IgD-negative memory B cell (primary cell): ENCODE measurements around the gene MGST2. TPM values are rescaled to one million over a fixed set of nuclear protein-coding genes. Genes with fewer than 3 reads are reported as not detected.
"Not testable (repeated sequence)": the region's sequence is repeated elsewhere in the genome, so short reads cannot be mapped to it uniquely, and the experiment has no call there.

Experiments
- H3K27ac Mint-ChIP-seq, 3 donors: one replicate each; pipeline ENCODE4 v1.8.0; 2020 to 2022; ENCODE audit warnings: mild to moderate bottlenecking in 3 of 3, mixed read lengths in 3 of 3, moderate library complexity in 1 of 3
- H3K27me3 Mint-ChIP-seq: one replicate; pipeline ENCODE4 v1.8.0; 2021; ENCODE audit warnings: mixed read lengths
- H3K36me3 Mint-ChIP-seq: one replicate; pipeline ENCODE4 v1.8.0; 2020; ENCODE audit warnings: mild to moderate bottlenecking, mixed read lengths
- H3K4me1 Mint-ChIP-seq, 3 donors: one replicate each; pipeline ENCODE4 v1.8.0; 2020 to 2022; ENCODE audit warnings: mixed read lengths in 3 of 3, mild to moderate bottlenecking in 1 of 3
- H3K4me3 Mint-ChIP-seq, 4 donors: one replicate each; pipeline ENCODE4 v1.8.0; 2020 to 2022; ENCODE audit warnings: mild to moderate bottlenecking in 4 of 4, mixed read lengths in 4 of 4, moderate library complexity in 3 of 4
- H3K9me3 Mint-ChIP-seq, 3 donors: one replicate each; pipeline ENCODE4 v1.8.0; 2020 to 2021; ENCODE audit warnings: mixed read lengths in 3 of 3, mild to moderate bottlenecking in 1 of 3
- polyA plus RNA-seq: library from polyadenylated mRNA; unstranded; fragments of 300-500 nt; fragmentation: Illumina TruSeq; gene quantifications from one replicate; pipeline ENCODE4 v1.2.3, GENCODE V29; 2021

The MGST2 gene
- polyA plus RNA-seq, 1 donor from 2014 or later, result 2.0 TPM

DNA sequence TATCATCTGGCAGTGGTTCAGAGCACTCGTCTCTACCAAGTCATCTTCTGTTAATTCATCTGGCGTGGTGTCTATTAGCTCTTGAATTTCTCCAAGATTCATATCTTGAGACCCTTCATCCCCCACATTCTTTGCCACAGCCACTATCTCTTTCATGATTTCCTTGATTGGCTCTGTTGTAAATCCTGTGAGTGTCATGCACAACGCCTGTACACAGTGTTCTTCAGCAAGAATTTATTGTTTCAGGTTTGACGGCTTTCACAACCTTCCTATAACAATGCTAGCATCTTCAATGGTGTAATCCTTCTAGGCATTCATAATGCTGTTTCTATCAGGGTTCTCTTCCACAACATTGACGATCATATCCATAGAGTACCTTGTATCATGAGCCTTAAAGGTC is 30.9 kb downstream of the MGST2 start:
- Mint-ChIP-seq H3K27ac (no peak overlapping the region), H3K4me1 (peaks cover 0 to 2% (median 0%) of the 10 kb centered on the region in 3 donors), H3K36me3 (peaks cover 3% of the 10 kb centered on the region), H3K4me3 (no peak overlapping the region), H3K27me3 (no peaks in the 10 kb centered on the region), H3K9me3 (peaks cover 0 to 10% (median 2%) of the 10 kb centered on the region in 3 donors)

DNA sequence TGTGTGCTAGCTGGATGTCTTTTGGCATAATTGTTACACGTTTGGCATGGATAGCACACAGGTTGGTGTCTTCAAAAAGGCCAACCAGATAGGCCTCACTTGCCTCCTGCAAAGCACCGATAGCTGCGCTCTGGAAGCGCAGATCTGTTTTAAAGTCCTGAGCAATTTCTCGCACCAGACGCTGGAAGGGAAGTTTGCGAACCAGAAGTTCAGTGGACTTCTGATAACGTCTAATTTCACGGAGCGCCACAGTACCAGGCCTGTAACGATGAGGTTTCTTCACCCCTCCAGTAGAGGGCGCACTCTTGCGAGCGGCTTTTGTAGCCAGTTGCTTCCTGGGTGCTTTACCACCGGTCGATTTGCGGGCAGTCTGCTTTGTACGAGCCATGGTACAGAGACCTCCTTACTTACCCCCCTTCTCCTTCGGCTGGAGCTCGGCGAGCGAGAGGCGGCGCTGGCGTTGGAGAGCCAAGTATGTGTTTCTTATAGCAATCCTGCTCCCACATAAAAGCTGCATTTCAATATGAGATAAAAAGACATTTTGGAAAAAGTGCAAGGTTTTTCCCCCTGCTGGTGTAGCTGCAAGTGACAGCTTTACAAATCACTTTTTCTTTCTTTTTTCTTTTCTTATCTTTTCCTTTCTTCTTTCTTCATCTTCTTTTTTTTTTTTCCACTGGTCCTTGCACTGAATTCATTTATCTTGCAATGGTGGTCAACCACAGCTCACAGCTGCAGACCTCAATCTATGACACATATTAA is 32.7 kb downstream of the MGST2 start:
- not testable (repeated sequence) for H3K27me3 Mint-ChIP-seq, H3K4me1 Mint-ChIP-seq, H3K27ac Mint-ChIP-seq, H3K4me3 Mint-ChIP-seq, H3K36me3 Mint-ChIP-seq
- H3K9me3 Mint-ChIP-seq, result peaks cover 0 to 10% (median 2%) of the 10 kb centered on the region in 3 donors

DNA sequence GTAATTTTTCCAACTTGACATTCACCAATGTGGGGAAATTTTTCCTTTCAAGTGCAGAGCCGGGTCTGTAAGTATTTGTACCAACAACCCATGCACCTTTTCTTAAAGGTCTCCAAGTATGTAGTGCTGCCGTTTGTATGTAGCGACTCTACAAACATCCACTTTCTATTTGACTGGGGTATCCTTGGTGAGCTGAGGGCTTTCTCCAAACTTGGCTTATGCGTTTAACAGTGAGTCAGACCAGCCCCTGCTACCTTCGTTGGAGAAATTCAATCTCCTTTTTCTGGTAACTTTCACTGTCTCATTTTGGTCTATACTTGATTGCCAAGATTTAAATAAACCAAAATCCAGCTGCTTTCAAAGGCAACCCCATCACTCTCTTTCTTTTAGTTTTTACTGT is 34.9 kb downstream of the MGST2 start:
- Mint-ChIP-seq H3K27me3 (no peaks in the 10 kb centered on the region), H3K27ac (no peak overlapping the region), H3K9me3 (peaks cover 0 to 13% (median 2%) of the 10 kb centered on the region in 3 donors), H3K4me1 (peaks cover 0 to 2% (median 0%) of the 10 kb centered on the region in 3 donors), H3K4me3 (no peak overlapping the region), H3K36me3 (peaks cover 3% of the 10 kb centered on the region)

DNA sequence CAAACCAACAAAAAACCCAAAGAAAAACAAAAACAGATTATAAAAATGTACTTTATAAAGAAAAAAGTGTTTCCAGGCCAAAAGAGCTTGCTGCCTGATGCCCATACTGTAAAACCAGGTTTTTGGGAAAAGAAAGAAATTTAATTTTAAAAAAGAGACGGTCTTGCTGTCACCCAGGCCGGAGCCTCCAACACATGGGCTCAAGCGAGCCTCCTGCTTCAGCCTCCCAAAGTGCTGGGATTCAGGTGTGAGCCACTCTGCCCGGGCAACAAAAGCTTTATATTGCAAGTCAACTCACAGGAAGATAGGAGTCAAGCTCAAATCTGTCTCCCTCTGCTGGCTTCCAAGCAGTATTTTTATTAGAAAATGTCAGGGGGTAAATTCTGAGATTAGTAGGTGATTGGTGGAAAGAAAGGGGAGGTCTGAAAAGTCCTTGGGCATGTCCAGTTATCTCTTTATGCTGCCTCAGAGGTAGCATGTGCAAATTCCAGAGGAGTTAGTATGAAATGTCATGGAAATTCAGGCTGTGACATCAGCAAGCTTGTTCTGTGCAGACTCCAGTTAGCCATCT is 39.4 kb downstream of the MGST2 start:
- Mint-ChIP-seq H3K36me3 (peaks cover 2% of the 10 kb centered on the region), H3K27ac (no peak overlapping the region), H3K4me1 (no peaks in the 10 kb centered on the region), H3K9me3 (peaks cover 0 to 5% (median 3%) of the 10 kb centered on the region in 3 donors), H3K4me3 (no peak overlapping the region), H3K27me3 (peaks cover 1% of the 10 kb centered on the region)

DNA sequence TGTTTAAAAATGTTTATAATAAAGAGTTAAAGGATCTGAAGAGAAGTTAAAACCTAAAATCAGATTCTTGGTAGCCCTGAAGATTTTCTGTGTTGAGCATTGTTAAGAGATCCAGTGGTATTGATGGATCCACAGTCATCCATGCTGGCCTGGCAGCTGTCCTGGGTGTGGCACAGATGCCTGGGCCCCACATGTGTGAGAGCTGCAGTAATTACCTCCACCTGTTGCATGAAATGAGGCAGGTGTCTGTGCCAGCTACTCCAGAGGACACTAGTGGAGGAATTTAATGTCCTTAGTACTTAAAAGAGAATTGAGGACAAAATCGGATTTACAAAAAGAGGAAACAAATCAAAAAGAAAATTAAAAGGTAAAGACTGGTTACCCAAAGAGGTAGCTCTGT is 44.0 kb downstream of the MGST2 start:
- Mint-ChIP-seq H3K36me3 (peaks cover 2% of the 10 kb centered on the region), H3K27ac (no peak overlapping the region), H3K4me1 (no peaks in the 10 kb centered on the region), H3K9me3 (peaks cover 0 to 5% (median 3%) of the 10 kb centered on the region in 3 donors), H3K27me3 (peaks cover 5% of the 10 kb centered on the region), H3K4me3 (no peak overlapping the region)

DNA sequence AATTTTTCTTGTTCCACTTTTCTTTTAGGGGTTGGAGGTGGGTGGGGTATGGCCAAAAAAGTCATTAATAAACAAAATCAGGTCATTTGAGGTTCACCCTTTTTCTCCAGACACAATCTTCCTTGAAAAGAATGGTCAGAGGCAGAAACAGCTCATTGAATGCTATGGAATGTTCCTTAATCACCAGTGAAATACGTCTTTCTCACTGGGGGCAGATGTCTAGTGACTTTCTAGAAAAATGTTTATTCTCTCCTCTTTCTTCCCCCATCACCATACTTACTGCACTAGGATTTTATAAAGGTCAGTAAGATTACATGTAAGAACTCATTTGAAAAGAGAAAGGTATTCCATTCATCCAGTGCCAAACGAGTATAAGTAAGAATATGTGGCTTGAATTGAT is 44.5 kb downstream of the MGST2 start:
- H3K27ac Mint-ChIP-seq, result no peak overlapping the region
- H3K36me3 Mint-ChIP-seq, result peaks cover 2% of the 10 kb centered on the region
- peaks cover 5% of the 10 kb centered on the region for H3K27me3 Mint-ChIP-seq
- no peaks in the 10 kb centered on the region for H3K4me1 Mint-ChIP-seq
- peaks cover 0 to 5% (median 3%) of the 10 kb centered on the region in 3 donors for H3K9me3 Mint-ChIP-seq
- H3K4me3 Mint-ChIP-seq, result no peak overlapping the region

DNA sequence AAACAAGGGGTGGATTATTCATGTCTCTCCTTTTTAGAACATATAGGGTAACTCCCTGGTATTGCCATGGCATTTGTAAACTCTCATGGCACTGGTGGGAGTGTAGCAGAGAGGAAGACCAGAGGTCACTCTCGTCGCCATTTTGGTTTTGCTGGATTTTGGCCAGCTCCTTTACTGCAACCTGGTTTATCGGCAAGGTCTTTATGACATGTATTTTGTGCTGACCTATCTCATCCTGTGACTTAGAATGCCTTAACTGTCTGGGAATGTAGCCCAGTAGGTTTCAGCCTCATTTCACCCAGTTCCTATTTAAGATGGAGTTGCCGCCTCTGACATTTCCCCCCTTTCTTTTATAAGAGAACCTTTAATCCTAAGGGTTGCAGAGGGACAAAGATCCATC is 45.8 kb downstream of the MGST2 start:
- Mint-ChIP-seq H3K27ac (no peak overlapping the region), H3K27me3 (peaks cover 13% of the 10 kb centered on the region), H3K4me3 (no peak overlapping the region), H3K9me3 (peaks cover 0 to 5% (median 0%) of the 10 kb centered on the region in 3 donors), H3K36me3 (no peaks in the 10 kb centered on the region), H3K4me1 (no peaks in the 10 kb centered on the region)

DNA sequence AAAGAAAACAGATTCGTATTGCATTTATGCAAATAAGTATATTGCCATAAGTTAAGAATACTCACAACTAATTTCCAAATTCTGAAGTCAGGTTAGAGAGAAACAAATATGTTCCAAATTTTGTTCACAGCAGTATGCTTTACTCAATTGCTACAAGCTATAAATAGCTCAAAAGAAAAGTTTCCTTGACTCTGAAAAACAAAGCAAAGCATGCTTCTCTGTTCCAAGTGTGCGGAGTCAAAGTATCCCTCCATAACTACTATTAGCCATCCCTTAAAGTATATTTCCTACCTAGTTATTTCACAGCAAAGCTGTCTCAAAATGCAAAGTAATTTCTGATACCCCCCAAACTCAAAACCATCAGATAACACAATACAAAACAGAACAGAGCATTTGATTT is 47.3 kb downstream of the MGST2 start:
- Mint-ChIP-seq H3K27me3 (peaks cover 16% of the 10 kb centered on the region), H3K4me3 (no peak overlapping the region), H3K9me3 (peaks cover 0 to 5% (median 0%) of the 10 kb centered on the region in 3 donors), H3K36me3 (no peaks in the 10 kb centered on the region), H3K27ac (no peak overlapping the region), H3K4me1 (peaks cover 0 to 1% (median 0%) of the 10 kb centered on the region in 3 donors)

DNA sequence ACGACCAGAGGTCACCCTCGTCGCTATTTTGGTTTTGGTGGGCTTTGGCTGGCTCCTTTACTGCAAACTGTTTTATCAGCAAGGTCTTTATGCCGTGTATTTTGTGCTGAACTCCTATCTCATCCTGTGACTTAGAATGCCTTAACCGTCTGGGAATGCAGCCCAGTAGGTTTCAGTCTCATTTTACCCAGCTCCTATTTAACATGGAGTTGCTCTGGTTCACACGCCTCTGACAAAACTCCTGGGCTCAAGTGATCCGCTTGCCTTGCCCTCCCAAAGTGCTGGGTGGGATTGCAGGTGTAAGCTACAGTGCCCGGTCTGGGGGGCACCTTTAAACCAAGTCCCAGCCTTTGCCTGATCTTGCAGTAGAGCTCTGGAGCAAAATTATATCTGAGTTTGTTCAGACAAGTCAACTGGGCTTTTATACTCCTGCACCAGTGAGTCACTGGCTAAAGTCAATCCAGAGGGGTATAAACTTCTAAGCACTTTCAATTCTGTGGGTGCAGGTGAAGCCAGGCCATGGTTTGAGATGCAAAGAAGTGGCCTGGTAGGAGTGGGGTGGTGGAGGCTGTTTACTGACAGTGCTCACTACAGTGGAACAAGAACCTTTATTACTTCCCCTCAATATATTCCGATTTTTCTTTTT is 50.2 kb downstream of the MGST2 start:
- no peak overlapping the region for H3K4me3 Mint-ChIP-seq
- H3K27ac Mint-ChIP-seq, result no peak overlapping the region
- no peaks in the 10 kb centered on the region for H3K9me3 Mint-ChIP-seq
- no peaks in the 10 kb centered on the region for H3K36me3 Mint-ChIP-seq
- peaks cover 0 to 1% (median 0%) of the 10 kb centered on the region in 3 donors for H3K4me1 Mint-ChIP-seq
- peaks cover 20% of the 10 kb centered on the region for H3K27me3 Mint-ChIP-seq

DNA sequence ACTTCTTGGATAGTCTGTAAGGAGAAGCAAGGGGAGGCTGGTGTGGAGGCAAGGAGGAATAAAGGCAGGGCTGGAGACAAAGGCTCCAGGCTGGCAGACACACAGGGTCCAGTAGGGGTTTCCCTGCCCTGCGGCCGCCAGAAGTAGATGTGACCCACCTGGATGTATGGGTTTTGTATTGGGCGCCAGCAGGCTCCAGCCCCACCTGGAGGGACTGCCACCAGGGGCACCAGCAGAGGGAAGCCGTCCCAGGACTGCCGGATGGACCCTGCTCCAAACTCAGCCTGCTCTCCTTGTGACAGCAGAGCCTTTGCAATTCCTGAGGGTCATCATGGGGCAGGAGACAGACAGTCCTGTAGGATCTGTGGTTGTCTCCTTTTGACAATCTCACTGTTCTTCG is 52.7 kb downstream of the MGST2 start:
- Mint-ChIP-seq H3K4me3 (no peak overlapping the region), H3K9me3 (no peaks in the 10 kb centered on the region), H3K27ac (no peak overlapping the region), H3K36me3 (no peaks in the 10 kb centered on the region), H3K27me3 (peaks cover 16% of the 10 kb centered on the region), H3K4me1 (peaks cover 0 to 1% (median 0%) of the 10 kb centered on the region in 3 donors)

DNA sequence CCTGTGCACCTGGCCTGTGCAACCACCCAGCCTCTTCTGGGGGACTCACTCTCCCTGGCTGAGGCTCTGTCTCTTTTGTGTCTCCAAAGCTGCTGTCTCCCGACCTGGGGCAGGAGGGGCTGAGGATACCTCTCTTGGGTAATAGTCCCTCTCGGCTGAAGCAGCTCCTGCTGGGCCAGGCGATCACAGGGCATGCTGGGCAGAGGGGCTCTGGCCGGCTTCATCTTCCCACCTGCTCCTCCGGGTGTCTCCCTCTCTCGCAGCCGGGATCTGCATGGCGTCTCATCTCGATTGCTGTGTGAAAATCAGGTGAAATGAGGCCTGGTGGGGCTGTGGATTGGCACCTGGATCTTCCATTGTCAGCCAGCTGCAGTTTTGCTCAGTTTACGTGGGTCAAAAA is 53.2 kb downstream of the MGST2 start:
- H3K4me1 Mint-ChIP-seq, result peaks cover 0 to 1% (median 0%) of the 10 kb centered on the region in 3 donors
- H3K36me3 Mint-ChIP-seq, result no peaks in the 10 kb centered on the region
- H3K9me3 Mint-ChIP-seq, result no peaks in the 10 kb centered on the region
- H3K4me3 Mint-ChIP-seq, result no peak overlapping the region
- peaks cover 16% of the 10 kb centered on the region for H3K27me3 Mint-ChIP-seq
- H3K27ac Mint-ChIP-seq, result no peak overlapping the region

DNA sequence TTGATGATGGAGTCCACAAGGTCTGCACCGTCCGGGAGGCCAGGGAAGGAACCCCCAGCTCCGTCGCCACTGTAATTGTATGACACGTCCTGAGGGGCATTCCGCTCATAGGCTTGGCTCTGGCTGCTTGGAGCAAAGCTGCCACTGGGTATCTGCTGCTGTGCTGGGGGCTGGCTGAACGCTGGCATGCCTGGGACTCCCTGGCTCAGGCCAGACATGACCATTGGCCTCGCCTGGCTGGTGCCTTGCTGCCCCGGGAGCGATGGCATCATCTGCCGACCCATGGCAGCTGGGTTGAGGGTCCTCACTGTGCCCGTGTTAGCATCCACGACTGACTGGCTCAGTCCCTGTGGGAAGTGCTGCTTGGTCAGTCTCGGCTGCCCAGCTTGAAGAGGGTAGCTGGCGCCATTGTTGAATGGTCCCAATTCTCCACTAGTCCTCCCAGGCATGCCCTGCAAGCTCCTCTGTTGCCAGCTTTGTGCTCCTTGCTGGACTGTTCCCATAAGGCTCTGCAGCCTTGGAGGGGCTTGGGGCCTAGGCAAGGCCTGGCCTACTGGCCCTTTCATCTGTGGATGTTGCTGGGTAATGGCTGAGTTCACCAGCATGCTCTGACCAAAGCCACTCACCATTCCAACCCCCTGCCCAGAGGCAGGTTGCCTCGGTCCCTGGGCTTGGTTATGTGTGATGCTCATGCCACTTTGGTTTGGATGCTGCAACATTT is 53.9 kb downstream of the MGST2 start:
- no peak overlapping the region for H3K4me3 Mint-ChIP-seq
- no peak overlapping the region for H3K27ac Mint-ChIP-seq
- H3K27me3 Mint-ChIP-seq, result peaks cover 18% of the 10 kb centered on the region
- no peaks in the 10 kb centered on the region for H3K36me3 Mint-ChIP-seq
- no peaks in the 10 kb centered on the region for H3K9me3 Mint-ChIP-seq
- peaks cover 0 to 1% (median 0%) of the 10 kb centered on the region in 3 donors for H3K4me1 Mint-ChIP-seq

DNA sequence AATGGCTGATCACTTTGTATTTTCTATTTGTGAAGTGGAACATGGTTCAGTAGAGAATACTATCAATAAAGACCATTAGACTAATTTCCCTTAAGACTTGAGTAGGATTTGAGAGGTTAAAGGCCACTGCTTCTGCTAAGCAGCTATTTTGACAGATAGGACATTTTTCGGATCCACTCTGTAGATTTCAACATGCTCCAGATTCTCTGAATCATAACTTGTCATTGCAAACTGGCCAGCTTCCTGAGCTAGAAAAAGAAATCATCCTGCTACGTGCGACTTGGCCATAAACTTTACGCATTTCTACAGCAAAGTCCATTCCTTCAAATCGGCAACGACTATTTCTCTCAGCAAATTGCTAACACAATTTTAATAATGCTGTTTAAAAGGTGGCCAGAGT is 55.2 kb downstream of the MGST2 start:
- Mint-ChIP-seq H3K27ac (no peak overlapping the region), H3K36me3 (no peaks in the 10 kb centered on the region), H3K4me1 (peaks cover 0 to 1% (median 0%) of the 10 kb centered on the region in 3 donors), H3K4me3 (no peak overlapping the region), H3K9me3 (no peaks in the 10 kb centered on the region), H3K27me3 (peaks cover 14% of the 10 kb centered on the region)

DNA sequence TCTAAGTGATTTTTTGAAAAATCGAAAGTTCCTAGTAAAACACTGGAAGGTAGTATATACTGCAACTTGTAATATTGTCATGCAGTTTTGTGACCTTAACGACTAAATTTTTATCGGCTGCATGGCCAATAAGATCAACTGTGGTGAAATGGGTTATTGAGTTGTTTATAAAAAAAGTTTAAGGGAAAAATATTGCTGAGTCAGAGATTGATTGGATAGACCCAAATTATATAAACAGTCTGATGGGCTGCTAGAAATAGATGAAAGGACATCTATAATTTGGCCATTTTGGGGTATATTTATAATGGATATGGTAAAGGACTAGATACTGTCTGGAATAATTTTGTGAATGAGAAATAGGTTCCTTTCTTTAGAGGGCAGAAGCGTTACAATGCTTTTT is 56.2 kb downstream of the MGST2 start:
- H3K27me3 Mint-ChIP-seq, result peaks cover 12% of the 10 kb centered on the region
- H3K9me3 Mint-ChIP-seq, result no peaks in the 10 kb centered on the region
- no peak overlapping the region for H3K27ac Mint-ChIP-seq
- no peak overlapping the region for H3K4me3 Mint-ChIP-seq
- H3K36me3 Mint-ChIP-seq, result no peaks in the 10 kb centered on the region
- H3K4me1 Mint-ChIP-seq, result peaks cover 0 to 1% (median 0%) of the 10 kb centered on the region in 3 donors

DNA sequence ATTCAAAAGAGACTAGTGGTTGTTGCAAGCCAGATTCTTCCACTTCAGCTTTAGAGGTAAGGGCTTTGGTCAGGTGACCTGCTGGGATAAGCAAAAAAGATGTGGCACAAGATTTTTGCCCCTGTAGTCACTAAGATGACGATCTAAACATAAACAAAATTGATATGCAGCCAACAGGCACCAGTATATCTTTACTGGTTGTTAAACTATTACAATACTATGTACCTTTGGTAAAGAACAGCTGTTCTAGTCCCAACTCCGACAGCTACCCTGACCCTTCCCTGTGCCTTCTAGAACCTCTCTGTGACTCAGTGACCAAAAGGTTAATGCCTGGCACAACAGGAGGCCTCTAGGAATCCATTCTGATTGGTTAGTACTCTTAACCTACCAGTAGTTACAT is 59.6 kb downstream of the MGST2 start:
- H3K4me1 Mint-ChIP-seq, result no peaks in the 10 kb centered on the region
- peaks cover 9% of the 10 kb centered on the region for H3K27me3 Mint-ChIP-seq
- H3K36me3 Mint-ChIP-seq, result no peaks in the 10 kb centered on the region
- no peak overlapping the region for H3K4me3 Mint-ChIP-seq
- H3K27ac Mint-ChIP-seq, result no peak overlapping the region
- H3K9me3 Mint-ChIP-seq, result no peaks in the 10 kb centered on the region
